GM12892 (cell line): Measurements from ENCODE around the gene EMC1.

Experiments used
- POLR2A ChIP-seq: IDR thresholded peaks from 2 replicates; pipeline ENCODE4 v1.6.1; 2011; ENCODE audit warnings: low read depth, low read length, control low read depth
- POLR2AphosphoS5 ChIP-seq: IDR thresholded peaks from 2 replicates; pipeline ENCODE4 v1.6.1; 2011; ENCODE audit warnings: low read depth, low read length, control low read depth
- TAF1 ChIP-seq: IDR thresholded peaks from 2 replicates; pipeline ENCODE4 v1.6.1; 2011; ENCODE audit warnings: low read depth, mild to moderate bottlenecking, control low read depth, low read length, borderline replicate concordance

DNA sequence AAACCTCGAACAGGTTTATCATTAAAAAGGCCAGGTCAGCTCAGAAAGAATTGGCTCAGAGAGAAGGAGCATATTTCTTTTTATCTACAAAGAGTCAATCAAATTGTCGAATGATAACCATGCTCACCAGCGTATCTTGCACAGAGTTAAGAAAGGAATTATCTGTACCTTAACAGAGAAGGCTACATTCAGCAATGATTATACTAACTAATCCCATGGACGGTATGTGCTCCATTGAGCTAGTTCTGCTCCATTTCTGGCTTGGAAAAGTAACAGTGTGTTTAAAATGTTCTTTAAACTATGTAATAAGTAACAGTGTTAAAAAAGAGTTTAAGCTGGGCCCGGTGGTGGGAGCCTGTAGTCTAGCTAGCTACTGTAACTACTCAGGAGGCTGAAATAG is 45.5 kb downstream of the EMC1 start:
- TF ChIP-seq POLR2A = no peak
- TF ChIP-seq TAF1 = no peak
- no peak for TF ChIP-seq POLR2AphosphoS5
